ENCODE measurements around the gene ZNF292.

GRCh38 chr6:87146363-87146762 is 9.0 kb upstream of the ZNF292 start:
- TF ChIP-seq, protein P1, sequence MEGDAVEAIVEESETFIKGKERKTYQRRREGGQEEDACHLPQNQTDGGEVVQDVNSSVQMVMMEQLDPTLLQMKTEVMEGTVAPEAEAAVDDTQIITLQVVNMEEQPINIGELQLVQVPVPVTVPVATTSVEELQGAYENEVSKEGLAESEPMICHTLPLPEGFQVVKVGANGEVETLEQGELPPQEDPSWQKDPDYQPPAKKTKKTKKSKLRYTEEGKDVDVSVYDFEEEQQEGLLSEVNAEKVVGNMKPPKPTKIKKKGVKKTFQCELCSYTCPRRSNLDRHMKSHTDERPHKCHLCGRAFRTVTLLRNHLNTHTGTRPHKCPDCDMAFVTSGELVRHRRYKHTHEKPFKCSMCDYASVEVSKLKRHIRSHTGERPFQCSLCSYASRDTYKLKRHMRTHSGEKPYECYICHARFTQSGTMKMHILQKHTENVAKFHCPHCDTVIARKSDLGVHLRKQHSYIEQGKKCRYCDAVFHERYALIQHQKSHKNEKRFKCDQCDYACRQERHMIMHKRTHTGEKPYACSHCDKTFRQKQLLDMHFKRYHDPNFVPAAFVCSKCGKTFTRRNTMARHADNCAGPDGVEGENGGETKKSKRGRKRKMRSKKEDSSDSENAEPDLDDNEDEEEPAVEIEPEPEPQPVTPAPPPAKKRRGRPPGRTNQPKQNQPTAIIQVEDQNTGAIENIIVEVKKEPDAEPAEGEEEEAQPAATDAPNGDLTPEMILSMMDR (conservative IDR thresholded peaks at IDR 0.05 in 1 of 2, IDR thresholded peaks at IDR 0.05 in 1 of 2; ENCODE audit: low read depth in 1 of 2, low read length in 2 of 2): no peak
- TF ChIP-seq EZH2 (IDR thresholded peaks at IDR 0.05; ENCODE audit: low read length, missing control alignments): no peak
